Upper lobe of right lung (tissue), 1 donor: Measurements from ENCODE around the gene ATE1. TPM values are rescaled to one million over a fixed set of nuclear protein-coding genes. Genes with fewer than 3 reads are reported as not detected.

ENCODE experiments used
- ATAC-seq: fragments of 200-7000 bp; cut with Tn5 transposase; one replicate; pipeline ENCODE4 v1.9.1; 2020; ENCODE audit warnings: mild to moderate bottlenecking, moderate library complexity
- DNase-seq: peaks from one replicate; pipeline ENCODE4 v3.0.0-alpha.2; 2020
- H3K27ac ChIP-seq: fragments of 200-600 bp; one replicate; pipeline ENCODE4 v1.8.0; 2022
- H3K27me3 ChIP-seq: fragments of 200-600 bp; one replicate; pipeline ENCODE4 v1.8.0; 2022; ENCODE audit warnings: mild to moderate bottlenecking
- H3K36me3 ChIP-seq: fragments of 200-600 bp; one replicate; pipeline ENCODE4 v1.8.0; 2022
- H3K4me1 ChIP-seq: fragments of 200-600 bp; one replicate; pipeline ENCODE4 v1.8.0; 2022
- H3K4me3 ChIP-seq: fragments of 200-600 bp; one replicate; pipeline ENCODE4 v1.8.0; 2022; ENCODE audit warnings: mild to moderate bottlenecking
- H3K9me3 ChIP-seq: fragments of 200-600 bp; one replicate; pipeline ENCODE4 v1.8.0; 2022
- intact Hi-C: fragments of 100-400 bp; cut with DNase I; formaldehyde crosslinking; loops from one replicate; pipeline ENCODE4 v1.11.0; 2022
- total RNA-seq: library from RNA; stranded (reverse); fragmentation: NEBNext Ultra II Directional; extraction: Animal tissue kit (Norgen Biotek cat#: 25700); gene quantifications from one replicate; pipeline ENCODE4 v1.2.1, GENCODE V29; 2021
- TF ChIP-seq, protein P1 (sequence below): fragments of 200-600 bp; IDR thresholded peaks from one replicate; pipeline ENCODE4 v1.8.0; 2022; ENCODE audit warnings: antibody characterized with exemption
- donor health status: DM: no; HTN: yes; CAD: no; lungs with severe emphysema.

Gene ATE1
- total RNA-seq, 1 donor from 2014 or later, result 26.6 TPM

DNA sequence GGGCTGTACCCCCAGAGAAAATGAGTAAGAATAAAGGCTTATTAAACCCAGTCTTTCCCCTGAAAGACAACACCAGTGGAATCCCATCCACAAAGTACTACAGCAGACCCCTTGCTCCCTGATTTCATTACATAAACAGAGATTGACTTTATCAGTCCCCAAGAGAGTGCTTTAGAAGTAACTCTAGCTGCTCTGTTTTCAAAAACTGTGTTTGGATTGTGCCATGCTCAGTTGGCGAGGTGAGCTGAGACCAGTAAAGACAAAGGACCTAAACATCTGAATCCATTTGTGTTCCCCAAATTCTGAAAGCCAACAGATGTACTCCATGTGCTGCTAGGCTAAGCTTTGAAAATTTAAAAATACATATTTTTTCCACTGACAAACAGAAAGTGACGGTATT is 127.0 kb downstream of the ATE1 start:
- intact Hi-C loops, result no loop called here
- H3K27me3 ChIP-seq, result no peaks in the 10 kb centered on the region
- TF ChIP-seq, protein P1, sequence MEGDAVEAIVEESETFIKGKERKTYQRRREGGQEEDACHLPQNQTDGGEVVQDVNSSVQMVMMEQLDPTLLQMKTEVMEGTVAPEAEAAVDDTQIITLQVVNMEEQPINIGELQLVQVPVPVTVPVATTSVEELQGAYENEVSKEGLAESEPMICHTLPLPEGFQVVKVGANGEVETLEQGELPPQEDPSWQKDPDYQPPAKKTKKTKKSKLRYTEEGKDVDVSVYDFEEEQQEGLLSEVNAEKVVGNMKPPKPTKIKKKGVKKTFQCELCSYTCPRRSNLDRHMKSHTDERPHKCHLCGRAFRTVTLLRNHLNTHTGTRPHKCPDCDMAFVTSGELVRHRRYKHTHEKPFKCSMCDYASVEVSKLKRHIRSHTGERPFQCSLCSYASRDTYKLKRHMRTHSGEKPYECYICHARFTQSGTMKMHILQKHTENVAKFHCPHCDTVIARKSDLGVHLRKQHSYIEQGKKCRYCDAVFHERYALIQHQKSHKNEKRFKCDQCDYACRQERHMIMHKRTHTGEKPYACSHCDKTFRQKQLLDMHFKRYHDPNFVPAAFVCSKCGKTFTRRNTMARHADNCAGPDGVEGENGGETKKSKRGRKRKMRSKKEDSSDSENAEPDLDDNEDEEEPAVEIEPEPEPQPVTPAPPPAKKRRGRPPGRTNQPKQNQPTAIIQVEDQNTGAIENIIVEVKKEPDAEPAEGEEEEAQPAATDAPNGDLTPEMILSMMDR, result no peak
- no peak overlapping the region for H3K4me3 ChIP-seq
- H3K27ac ChIP-seq, result no peak overlapping the region
- no peaks in the 10 kb centered on the region for H3K36me3 ChIP-seq
- no peak for DNase-seq
- no peaks in the 10 kb centered on the region for H3K9me3 ChIP-seq
- no peak for ATAC-seq
- no peaks in the 10 kb centered on the region for H3K4me1 ChIP-seq

DNA sequence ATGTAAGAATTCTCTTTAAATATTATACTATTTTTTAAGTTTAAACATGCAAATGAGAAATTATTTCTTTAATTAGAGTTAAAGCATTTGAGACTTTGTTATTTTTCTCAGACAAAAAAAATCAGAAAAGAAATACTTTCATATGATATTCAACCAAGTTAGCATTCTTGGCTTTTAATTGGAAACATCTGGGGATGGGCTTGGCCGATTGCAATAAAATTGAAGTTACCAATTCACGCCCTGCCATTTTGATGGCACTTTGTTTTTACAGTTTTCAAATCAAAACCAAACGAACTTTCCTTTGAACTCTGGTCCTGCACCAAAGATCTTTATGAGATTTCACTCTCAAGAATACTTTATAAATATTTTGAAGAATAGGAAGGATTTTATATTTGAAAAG is 127.7 kb downstream of the ATE1 start:
- Histone ChIP-seq H3K27ac (no peak overlapping the region), H3K4me1 (no peaks in the 10 kb centered on the region), H3K4me3 (no peak overlapping the region), H3K36me3 (no peaks in the 10 kb centered on the region), H3K27me3 (no peaks in the 10 kb centered on the region), H3K9me3 (no peaks in the 10 kb centered on the region)
- DNase-seq (no peak), ATAC-seq (no peak)
- TF ChIP-seq, protein P1, result no peak
- intact Hi-C loops, result no loop called here

DNA sequence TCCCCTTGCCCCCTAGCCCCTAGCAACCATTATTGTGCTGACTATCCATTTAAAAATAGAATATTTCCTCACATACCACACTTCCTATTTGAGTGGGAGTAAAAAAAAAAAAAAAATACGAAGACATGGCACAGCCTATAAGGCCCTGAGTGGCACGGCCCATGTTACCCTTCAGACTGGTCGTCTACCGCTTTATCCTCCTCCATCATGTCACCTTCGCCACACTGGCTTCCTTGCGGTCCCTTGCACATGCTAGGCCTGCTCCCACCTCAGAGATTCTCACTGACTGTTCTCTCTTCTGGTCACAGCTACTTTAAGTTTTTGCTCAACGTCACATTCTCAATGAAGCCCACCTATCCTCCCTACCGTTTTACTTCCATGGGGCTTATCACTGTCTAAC is 130.3 kb downstream of the ATE1 start:
- no peak overlapping the region for H3K27ac ChIP-seq
- no peaks in the 10 kb centered on the region for H3K27me3 ChIP-seq
- ATAC-seq (no peak), DNase-seq (no peak)
- H3K4me1 ChIP-seq, result no peaks in the 10 kb centered on the region
- H3K36me3 ChIP-seq, result no peaks in the 10 kb centered on the region
- no peaks in the 10 kb centered on the region for H3K9me3 ChIP-seq
- TF ChIP-seq, protein P1, result no peak
- H3K4me3 ChIP-seq, result no peak overlapping the region
- intact Hi-C loops, result no loop called here

DNA sequence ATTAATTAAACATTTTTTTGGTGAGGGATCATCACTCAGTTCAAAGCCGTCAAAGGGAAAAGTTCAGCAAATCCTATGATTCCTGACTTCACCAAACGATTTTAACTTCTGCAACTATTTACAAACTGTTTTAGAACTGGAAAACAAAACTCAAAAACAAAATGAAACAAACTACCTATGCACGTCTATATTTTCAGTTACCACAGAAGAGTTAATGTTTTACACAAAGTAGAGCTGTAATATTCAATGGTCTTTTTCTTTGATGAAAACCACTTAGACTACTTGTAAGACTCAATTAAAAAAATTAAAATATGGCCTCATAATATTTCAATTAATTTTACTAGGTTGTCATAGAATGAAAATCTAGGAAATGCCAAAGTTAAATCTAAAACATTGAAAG is 131.5 kb downstream of the ATE1 start:
- Histone ChIP-seq H3K9me3 (no peaks in the 10 kb centered on the region), H3K4me1 (no peaks in the 10 kb centered on the region), H3K36me3 (no peaks in the 10 kb centered on the region), H3K27ac (no peak overlapping the region), H3K27me3 (no peaks in the 10 kb centered on the region), H3K4me3 (no peak overlapping the region)
- TF ChIP-seq, protein P1, result no peak
- intact Hi-C loops, result no loop called here
- ATAC-seq (no peak), DNase-seq (no peak)

DNA sequence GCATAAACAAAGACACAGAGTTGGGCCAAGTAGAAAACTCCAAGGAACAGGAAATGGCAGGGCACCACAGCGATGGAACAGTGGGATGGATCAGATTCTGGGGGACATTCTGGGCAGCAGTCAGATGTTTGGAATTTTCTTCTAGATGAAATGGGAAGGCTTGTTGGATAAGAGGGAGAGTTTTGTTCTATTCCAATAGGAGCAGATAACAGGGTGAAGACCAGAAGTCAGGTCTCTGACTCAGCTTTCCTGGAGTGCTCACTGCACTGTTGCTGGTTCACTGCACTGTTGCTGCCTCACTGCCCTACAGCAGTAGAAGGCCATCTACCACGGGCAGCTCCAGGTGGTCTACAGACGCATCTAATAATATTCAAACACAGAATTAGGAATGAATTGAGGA is 135.6 kb downstream of the ATE1 start:
- TF ChIP-seq, protein P1, result no peak
- intact Hi-C loops, result no loop called here

DNA sequence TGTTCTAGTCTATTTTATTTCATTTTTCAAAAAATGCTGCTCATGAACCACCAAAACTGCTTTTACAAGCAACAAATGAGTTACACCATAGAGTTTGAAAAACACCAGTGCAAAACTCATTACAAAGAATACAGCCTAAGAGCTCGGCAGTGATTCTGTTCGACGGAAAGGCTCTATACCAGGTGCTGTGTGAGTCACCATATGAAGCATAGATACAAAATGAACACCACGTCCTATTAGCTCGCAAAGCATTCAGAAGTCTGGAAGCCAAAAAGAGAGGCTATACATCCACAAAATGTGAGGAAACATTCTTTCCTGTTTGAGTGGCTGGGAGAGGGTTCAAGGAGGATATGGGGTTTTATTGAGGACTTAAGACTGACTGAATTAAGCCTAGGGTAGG is 136.1 kb downstream of the ATE1 start:
- no peaks in the 10 kb centered on the region for H3K4me1 ChIP-seq
- ATAC-seq, result no peak
- intact Hi-C loops, result no loop called here
- no peaks in the 10 kb centered on the region for H3K9me3 ChIP-seq
- H3K27ac ChIP-seq, result no peak overlapping the region
- H3K36me3 ChIP-seq, result peaks cover 9% of the 10 kb centered on the region
- no peak overlapping the region for H3K4me3 ChIP-seq
- no peaks in the 10 kb centered on the region for H3K27me3 ChIP-seq
- DNase-seq, result no peak
- TF ChIP-seq, protein P1, result no peak

More for the DNA sequence above, 135.6 kb downstream of the ATE1 start:
- no peak overlapping the region for H3K27ac ChIP-seq
- H3K36me3 ChIP-seq, result peaks cover 9% of the 10 kb centered on the region
- no peak overlapping the region for H3K4me3 ChIP-seq
- no peaks in the 10 kb centered on the region for H3K9me3 ChIP-seq
- ATAC-seq (no peak), DNase-seq (no peak)
- no peaks in the 10 kb centered on the region for H3K27me3 ChIP-seq
- H3K4me1 ChIP-seq, result no peaks in the 10 kb centered on the region
